ENCODE results near the gene MFNG.

DNA sequence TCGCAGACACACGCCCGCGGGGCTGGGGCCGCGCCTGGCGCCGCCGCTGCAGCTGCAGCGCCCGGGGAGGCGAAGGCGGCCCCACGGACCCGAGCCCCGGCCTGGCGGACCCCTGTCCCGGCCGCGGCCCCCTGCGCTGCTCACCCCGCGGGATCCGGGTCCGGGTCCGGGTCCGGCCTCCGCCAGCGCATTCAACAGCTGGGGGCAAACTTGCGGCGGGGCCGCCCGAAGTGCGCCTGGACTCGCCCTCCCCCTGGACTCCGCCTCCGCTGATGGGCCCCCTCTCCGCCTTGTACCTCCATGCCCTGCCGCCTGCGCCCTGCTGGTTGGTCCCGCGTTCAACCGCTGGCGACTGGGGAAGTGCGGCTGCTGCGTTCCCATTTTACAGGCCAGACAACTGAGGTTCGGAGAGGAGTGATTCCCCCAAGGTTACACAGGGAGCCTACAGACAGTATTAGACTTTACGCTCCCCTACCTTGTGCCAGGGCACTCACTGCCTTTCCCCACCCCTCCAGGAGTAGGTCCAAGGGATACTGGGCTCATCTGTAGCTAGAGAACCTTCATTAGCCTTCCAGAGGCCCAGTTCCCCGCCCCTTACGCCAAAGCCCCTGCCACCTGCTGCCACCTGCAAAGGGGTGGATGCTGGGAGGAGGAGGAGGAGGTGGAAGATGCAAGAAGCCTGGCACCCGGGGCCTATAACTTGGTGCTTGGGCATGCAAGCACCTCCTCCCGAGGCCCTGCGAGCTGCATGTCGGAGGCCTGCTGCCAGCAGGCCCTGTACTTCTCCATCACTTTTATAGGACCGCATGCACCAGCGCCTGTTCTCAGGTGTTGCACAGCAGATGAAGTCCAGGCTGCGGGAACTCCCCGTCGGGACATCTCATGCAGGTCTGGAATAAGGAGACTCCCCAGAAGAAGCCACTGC, 58.2 kb downstream of the MFNG start:
- no peak for TF ChIP-seq POLR2A (IDR thresholded peaks at IDR 0.05; ENCODE audit: low read length)
- TF ChIP-seq GATA1 (IDR thresholded peaks at IDR 0.05; ENCODE audit: low read depth, low read length): no peak
